ENCODE data around the gene CPA4.

Gene CPA4

GRCh38 chr7:130275826-130276297 lies 17.1 kb upstream of the CPA4 start:
- DNase-seq (ENCODE audit: low read depth), result no peak

GRCh38 chr7:130276796-130277762 lies 15.9 kb upstream of the CPA4 start:
- DNase-seq (ENCODE audit: low read depth), result no peak

- no peak for DNase-seq (ENCODE audit: low read depth)
These were observed 15.0 kb upstream of the CPA4 start for GRCh38 chr7:130277763-130278643.

GRCh38 chr7:130278860-130279259 lies 14.1 kb upstream of the CPA4 start:
- DNase-seq (ENCODE audit: low read depth), result no peak

GRCh38 chr7:130279286-130279685 lies 13.7 kb upstream of the CPA4 start:
- no peak for DNase-seq (ENCODE audit: low read depth)

- no peak for DNase-seq (ENCODE audit: low read depth)
These were observed 13.1 kb upstream of the CPA4 start for GRCh38 chr7:130279906-130280305.

- DNase-seq (ENCODE audit: low read depth), result no peak
These were observed 11.7 kb upstream of the CPA4 start for GRCh38 chr7:130281260-130281659.

GRCh38 chr7:130286881-130287280 lies 6.1 kb upstream of the CPA4 start:
- DNase-seq (ENCODE audit: low read depth), result no peak

GRCh38 chr7:130288168-130288567 lies 4.8 kb upstream of the CPA4 start:
- no peak for DNase-seq (ENCODE audit: low read depth)

GRCh38 chr7:130288829-130289228 lies 4.1 kb upstream of the CPA4 start:
- DNase-seq (ENCODE audit: low read depth), result no peak

GRCh38 chr7:130289478-130289877 lies 3.5 kb upstream of the CPA4 start:
- DNase-seq (ENCODE audit: low read depth), result no peak

GRCh38 chr7:130290745-130291144 lies 2.2 kb upstream of the CPA4 start:
- DNase-seq (ENCODE audit: low read depth), result no peak

- no peak for DNase-seq (ENCODE audit: low read depth)
These were observed 560 bp downstream of the CPA4 start for GRCh38 chr7:130293521-130293920.

- no peak for DNase-seq (ENCODE audit: low read depth)
These were observed 1.4 kb downstream of the CPA4 start for GRCh38 chr7:130294314-130294713.

GRCh38 chr7:130296221-130296951 lies 3.4 kb downstream of the CPA4 start:
- DNase-seq (ENCODE audit: low read depth), result no peak

GRCh38 chr7:130297628-130298543 lies 4.9 kb downstream of the CPA4 start:
- DNase-seq (ENCODE audit: low read depth), result no peak

- DNase-seq (ENCODE audit: low read depth), result no peak
These were observed 5.8 kb downstream of the CPA4 start for GRCh38 chr7:130298544-130299326.

- no peak for DNase-seq (ENCODE audit: low read depth)
These were observed 6.9 kb downstream of the CPA4 start for GRCh38 chr7:130299866-130300265.

GRCh38 chr7:130301501-130302020 lies 8.6 kb downstream of the CPA4 start:
- no peak for DNase-seq (ENCODE audit: low read depth)

- DNase-seq (ENCODE audit: low read depth), result no peak
These were observed 9.7 kb downstream of the CPA4 start for GRCh38 chr7:130302649-130303048.

Measured in stimulated activated CD8-positive, alpha-beta memory T cell treated with anti-CD3 and anti-CD28 coated beads, Interleukin-4, amount 100 ng/mL, for 24 hours (primary cell).